ENCODE data around the gene CNOT1. TPM values are rescaled to one million over a fixed set of nuclear protein-coding genes. Genes with fewer than 3 reads are reported as not detected.
"Not testable (repeated sequence)": the region's sequence is repeated elsewhere in the genome, so short reads cannot be mapped to it uniquely, and the experiment has no call there.

The CNOT1 gene
- total RNA-seq, 1 experiment from 2014 or later, result 112 TPM

DNA sequence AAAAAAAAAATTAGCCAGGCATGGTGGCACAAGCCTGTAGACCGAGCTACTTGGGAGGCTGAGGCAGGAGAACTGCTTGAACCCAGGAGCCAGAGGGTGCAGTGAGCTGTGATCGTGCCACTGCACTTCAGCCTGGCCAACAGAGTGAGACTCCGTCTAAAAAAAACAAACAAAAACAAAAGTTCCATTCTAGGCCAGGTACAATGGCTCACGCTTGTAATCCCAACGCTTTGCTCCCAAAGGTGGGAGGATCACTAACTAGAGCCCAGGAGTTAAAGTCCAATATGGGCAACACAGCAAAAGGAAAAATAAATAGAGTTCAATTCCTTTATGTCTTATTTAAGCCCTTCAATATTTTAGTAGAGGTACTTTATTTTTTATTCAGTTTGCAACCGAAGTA is 47.5 kb downstream of the CNOT1 start:
- DNase-seq (ENCODE audit: low read depth), result no peak

DNA sequence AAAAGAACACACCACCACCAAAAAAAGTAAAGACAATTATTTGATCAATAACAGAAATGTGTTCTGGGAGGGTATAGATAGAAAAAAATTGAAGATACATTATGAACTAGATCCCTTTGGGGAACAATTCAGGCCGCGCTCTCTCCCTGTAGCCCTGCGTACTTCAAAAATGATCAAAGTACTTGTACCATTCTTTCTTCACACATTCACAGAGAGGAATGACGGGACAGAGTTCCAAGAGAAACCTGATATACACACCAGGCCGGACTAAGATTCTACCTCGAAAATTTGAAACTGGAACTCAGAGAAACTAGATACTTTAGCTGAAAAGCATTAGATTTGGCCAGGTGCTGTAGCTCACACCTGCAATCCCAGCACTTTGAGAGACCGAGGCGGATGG is 50.0 kb downstream of the CNOT1 start:
- DNase-seq (ENCODE audit: low read depth), result no peak

GRCh38 chr16:58578642-58579041 is 51.0 kb downstream of the CNOT1 start:
- DNase-seq (ENCODE audit: low read depth), result no peak

DNA sequence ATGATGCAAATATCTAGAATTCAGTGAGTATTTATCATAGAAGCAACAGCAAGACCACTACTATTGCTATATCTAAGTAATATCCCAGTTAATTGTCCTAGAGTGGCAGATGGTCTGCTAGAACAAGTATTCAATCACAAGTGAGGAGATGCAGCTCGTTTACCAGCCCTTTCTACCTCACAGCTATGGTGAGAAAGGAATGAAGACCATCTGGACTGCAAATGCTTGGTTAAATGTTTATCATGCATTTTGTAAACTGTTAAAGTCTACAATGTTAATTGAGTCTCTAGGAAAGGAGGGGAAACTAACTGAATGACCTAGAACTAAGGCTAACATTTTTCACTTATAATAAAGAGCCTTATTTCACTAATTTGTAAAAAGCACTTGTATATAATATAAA is 52.5 kb downstream of the CNOT1 start:
- no peak for DNase-seq (ENCODE audit: low read depth)

DNA sequence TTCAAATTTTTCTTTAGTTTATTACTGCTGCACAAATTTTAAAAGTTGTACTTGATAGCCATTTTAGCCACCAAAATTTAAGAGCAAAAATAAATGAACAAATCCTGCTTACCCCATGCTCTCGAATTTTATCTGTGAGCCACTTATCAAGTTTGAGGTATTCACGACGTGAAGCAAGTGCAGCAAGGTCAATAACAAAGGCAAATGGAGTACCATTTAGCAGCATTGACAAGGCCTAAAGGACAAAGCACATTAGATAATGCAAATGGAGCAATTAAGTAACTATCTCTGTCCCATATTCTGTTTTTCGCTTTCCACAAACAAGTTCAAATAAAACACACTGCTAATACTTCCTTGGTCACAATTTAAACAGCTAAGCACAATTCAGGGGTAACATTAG is 54.7 kb downstream of the CNOT1 start:
- DNase-seq (ENCODE audit: low read depth), result no peak

- DNase-seq (ENCODE audit: low read depth), result not testable (repeated sequence)
Observed at GRCh38 chr16:58565697-58566096, 63.9 kb downstream of the CNOT1 start.

- no peak for DNase-seq (ENCODE audit: low read depth)
Observed at GRCh38 chr16:58563775-58564174, 65.9 kb downstream of the CNOT1 start.

DNA sequence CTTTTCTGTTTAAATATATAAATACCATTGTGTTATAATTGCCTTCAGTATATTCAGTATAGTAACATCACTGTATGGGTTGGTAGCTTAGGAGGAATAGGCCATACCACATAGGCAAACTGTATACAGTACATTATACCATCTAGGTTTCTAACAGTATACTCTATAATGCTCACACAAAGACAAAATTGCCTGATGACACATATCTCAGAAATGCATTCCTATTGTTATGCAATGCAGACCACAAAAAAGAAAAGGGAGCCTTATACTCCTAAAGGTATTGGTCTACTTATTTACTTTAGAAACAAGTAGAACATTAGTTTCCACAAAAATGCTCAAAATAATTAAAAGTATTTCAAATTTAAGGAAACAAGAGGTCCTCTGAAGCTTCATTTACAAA is 66.4 kb downstream of the CNOT1 start:
- peak; percentile 60 for DNase-seq (ENCODE audit: low read depth)

DNA sequence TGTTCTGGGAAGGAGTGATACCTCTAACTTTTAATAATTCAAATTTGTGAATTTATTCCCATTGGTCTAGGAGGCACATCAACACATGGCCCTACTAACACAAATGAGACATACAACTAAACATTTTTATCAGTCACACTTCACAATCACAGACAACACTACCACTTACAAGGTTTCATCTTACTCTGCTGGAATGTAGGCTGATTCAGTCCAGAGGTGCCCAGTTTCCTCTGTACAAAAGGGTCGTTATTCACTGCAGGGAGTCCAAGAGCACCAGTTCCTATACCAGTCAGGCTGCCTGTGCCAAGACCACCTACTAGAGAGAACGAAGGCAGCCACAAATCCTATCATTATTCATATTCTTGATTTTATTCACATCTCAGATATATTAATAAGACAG is 72.9 kb downstream of the CNOT1 start:
- DNase-seq (ENCODE audit: low read depth), result no peak

DNA sequence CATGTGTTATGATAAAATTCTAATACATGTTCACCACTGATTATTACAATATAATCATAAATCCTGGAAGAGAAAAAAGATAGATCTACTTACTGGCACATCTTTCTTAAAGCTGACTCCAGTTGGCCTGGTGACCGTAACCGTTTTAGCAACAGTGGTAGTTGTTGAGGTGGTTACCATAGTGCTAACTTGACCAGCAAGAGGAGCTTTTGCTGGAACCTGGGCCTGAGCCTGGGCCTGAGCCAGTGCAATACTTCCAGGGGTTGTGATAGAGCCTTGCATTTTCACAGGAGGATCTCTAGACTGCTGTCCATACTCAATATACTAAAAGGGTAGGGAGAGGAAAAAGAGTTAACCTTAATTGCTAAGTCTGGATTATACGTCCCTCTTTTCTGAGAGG is 78.1 kb downstream of the CNOT1 start:
- peak; percentile 6 for DNase-seq (ENCODE audit: low read depth)

GRCh38 chr16:58548378-58548777 is 81.2 kb downstream of the CNOT1 start:
- DNase-seq (ENCODE audit: low read depth), result no peak

DNA sequence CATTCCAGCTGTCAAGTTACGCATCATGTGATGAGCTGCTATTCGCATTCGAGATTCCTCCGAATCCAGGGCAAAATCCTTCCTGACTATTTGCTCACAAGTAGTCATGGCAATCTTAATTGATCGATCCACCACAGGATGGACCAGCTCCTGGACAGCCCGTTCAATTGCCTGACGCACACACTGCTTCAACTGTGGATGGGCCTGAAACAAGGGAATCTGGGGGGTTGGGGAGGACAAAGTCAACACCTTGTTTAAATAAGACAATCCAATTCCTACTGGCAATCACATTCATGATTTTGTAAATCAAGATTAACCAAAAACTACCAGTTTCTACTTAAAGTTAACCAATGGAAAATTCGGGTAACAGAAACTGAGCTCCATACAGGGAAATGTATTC is 85.9 kb downstream of the CNOT1 start:
- no peak for DNase-seq (ENCODE audit: low read depth)

- DNase-seq (ENCODE audit: low read depth), result no peak
Observed at GRCh38 chr16:58542291-58542690, 87.3 kb downstream of the CNOT1 start.

DNA sequence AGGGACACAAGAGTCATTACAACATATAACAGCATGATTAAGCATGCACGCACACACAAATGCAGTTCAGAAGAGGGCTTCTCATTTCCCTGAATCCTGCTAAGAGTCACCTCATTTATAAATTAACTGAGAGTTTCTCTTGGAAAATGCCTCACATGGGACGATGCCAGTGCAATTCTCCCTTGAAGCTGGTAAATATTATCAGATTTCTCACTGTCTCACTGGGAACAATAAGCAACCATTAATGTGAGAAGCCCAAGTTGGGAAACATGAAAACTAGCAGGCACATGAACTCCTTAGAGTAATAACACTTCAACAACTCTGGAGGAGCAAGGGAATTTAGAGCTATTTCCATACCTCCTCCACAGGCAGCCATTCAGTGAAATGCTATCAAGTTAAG is 87.9 kb downstream of the CNOT1 start:
- DNase-seq (ENCODE audit: low read depth), result no peak

GRCh38 chr16:58537124-58537906 is 92.3 kb downstream of the CNOT1 start:
- no peak for DNase-seq (ENCODE audit: low read depth)

DNA sequence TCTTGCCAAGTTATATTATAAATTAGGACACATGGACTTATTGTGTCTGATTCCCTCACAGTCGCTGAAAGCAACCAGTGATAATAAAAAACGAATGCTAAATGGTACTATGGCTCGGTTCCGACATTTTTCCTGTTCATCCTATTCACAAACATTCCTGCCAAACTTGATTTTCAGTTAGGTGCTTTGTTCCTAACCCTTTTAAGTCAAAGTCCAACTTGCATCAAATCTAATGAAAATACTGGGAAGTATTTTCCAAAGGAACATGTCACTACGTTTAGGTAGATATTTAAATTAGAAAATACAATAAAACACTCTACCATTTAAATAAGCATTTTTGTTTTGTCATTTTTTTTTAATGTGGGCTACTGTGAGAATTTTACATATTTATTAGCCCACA is 93.3 kb downstream of the CNOT1 start:
- DNase-seq (ENCODE audit: low read depth), result no peak

DNA sequence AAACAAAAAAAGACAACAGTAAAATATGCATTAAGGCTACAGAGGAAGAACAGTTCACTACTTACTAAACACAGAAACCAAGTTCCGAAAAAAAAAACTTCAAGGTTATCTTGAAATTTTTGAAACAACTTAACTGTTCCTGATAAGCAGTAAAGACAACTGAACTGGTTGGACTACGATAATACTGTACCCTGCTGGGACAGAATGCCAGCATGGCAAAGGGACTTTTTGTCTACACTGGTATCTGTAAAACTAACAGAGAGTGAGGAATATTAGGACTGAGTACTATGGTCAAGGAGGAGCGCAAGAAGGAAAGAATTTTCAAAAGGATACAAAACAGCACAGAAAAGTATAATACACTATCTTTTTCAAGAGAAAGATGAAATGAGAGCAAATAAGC is 94.5 kb downstream of the CNOT1 start:
- DNase-seq (ENCODE audit: low read depth), result no peak

DNA sequence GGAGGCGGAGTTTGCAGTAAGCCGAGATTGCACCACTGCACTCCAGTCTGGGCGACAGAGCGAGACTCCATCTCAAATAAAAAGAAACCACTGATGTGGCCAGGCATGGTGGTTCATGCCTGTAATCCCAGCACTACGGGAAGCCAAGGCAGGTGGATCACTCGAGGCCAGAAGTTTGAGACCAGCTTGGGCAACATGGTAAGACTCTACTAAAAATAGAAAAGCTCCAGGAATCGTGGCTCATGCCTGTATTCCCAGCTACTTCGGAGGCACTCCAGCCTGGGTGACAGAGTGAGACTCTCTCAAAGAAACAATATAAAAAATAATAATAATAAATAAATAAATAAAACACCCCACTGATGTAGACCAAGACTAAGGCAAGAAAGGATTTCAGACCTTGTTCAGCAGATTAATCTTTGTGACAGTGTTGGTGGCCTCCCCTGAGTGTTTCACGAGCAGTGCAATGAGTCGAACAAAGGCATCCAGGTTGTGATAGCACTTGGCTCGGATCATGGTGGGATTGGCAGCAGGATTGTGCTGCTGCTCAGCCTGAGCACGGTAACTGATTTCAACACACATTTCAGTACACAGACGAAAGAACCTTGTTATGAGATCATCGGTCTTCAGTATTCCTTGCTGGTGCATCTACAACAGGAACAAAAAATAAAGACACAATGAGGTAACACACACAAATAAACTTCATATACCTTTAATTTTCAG is 95.7 kb downstream of the CNOT1 start:
- no peak for DNase-seq (ENCODE audit: low read depth)

GRCh38 chr16:58532414-58532813 is 97.2 kb downstream of the CNOT1 start:
- no peak for DNase-seq (ENCODE audit: low read depth)

DNA sequence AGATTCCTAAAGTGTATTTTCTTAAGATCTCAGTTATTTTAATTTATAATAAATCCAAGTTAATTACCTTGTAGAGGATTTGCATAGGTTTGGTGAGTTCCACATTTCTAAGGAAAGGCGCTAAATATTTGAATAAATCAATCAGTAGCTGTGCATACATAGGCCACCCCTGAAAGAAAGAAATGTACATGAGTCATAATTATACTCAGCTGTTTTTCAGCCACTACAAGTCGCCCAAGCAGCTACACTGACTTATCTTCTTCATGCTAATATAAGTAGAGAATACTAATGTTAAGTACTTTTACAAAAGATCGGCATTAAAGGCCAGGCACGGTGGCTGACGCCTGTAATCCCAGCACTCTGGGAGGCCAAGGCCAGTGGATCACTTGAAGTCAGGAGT is 99.4 kb downstream of the CNOT1 start:
- no peak for DNase-seq (ENCODE audit: low read depth)

DNA sequence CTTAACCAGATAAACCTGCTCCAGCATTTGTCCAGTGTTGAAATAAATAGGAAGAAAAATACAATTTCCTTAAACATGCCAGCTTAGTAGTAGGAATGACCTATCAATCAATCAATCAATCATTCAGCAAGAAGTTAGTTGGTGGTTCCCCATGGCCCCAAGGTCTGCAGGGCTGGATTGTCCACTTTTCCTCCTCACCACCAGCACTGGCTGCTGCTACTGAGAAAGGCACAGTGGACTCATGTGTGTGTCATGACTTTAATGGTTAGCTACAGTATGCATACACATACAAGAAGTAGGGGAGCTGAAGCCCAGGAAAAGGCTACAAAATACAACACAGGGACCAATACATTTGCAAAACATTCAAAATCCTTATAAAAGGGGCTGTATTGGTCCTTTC is 109.9 kb downstream of the CNOT1 start:
- DNase-seq (ENCODE audit: low read depth), result no peak

DNA sequence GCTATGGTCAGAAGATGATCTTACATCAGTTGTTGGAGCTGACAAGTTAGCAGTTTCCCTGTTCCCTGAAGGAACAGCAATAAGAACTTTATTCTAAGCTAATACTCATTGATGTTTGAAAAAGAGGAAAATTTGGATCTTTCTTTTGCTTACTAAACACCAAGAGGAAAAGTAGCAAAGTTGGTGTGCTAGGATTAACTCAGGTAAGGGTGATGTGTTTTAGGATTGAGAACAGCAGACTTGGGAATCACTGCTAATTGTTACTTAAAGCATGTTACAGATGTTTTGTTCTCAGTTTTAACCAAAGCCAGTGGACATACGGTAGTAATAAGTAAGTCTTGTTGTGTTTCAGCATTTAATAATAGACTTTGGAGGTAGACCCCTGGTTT is 110.7 kb downstream of the CNOT1 start:
- no peak for DNase-seq (ENCODE audit: low read depth)

All from RPMI7951 (cell line).